LNCAP (cell line): ENCODE results near the gene KAT2B.

ENCODE experiments used
- TF ChIP-seq, protein P1 (sequence below): fragments of 450-650 bp; IDR thresholded peaks from 2 replicates; pipeline ENCODE4 v1.5.1; 2017; ENCODE audit warnings: mild to moderate bottlenecking

The KAT2B gene

DNA sequence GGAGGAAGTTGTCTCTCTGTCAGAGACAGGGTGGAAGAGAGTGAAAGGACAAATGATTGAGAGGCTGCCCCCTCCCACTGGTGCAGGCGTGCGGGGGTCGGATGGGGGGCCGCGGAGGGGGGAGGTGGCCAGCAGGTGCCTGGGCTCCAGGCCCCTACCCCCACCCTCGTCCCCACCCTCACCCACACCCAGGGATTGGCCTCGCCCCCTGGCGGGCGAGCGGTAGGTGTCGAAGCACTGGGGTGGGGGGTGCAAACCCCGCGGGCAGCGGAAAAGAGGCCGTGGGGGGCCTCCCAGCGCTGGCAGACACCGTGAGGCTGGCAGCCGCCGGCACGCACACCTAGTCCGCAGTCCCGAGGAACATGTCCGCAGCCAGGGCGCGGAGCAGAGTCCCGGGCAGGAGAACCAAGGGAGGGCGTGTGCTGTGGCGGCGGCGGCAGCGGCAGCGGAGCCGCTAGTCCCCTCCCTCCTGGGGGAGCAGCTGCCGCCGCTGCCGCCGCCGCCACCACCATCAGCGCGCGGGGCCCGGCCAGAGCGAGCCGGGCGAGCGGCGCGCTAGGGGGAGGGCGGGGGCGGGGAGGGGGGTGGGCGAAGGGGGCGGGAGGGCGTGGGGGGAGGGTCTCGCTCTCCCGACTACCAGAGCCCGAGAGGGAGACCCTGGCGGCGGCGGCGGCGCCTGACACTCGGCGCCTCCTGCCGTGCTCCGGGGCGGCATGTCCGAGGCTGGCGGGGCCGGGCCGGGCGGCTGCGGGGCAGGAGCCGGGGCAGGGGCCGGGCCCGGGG is at the start of gene KAT2B:
KAT2B (plus strand) TSS at position 682 of the 783 bp plus-strand sequence; CDS start at position 714, 32 bp downstream.
- TF ChIP-seq, protein P1, sequence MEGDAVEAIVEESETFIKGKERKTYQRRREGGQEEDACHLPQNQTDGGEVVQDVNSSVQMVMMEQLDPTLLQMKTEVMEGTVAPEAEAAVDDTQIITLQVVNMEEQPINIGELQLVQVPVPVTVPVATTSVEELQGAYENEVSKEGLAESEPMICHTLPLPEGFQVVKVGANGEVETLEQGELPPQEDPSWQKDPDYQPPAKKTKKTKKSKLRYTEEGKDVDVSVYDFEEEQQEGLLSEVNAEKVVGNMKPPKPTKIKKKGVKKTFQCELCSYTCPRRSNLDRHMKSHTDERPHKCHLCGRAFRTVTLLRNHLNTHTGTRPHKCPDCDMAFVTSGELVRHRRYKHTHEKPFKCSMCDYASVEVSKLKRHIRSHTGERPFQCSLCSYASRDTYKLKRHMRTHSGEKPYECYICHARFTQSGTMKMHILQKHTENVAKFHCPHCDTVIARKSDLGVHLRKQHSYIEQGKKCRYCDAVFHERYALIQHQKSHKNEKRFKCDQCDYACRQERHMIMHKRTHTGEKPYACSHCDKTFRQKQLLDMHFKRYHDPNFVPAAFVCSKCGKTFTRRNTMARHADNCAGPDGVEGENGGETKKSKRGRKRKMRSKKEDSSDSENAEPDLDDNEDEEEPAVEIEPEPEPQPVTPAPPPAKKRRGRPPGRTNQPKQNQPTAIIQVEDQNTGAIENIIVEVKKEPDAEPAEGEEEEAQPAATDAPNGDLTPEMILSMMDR = peak; percentile 62

DNA sequence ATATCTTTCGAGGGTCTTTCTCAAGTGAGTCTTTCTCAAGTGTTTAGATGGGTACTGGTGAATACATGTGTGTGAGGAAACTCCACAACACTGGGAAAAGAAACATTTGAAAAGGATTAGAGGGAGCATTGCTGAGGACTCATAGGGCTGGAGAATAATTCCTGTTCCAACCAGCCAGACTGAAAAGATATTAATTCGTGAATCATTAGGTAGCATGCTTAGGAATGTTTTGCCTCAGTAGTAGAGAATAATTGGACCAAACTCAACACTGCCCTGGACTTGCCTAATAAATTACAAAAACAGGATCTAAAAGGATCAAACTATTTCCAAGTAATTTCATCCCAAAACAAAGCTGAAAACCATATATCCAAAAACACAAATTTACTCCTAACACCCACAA is 45.5 kb upstream of the KAT2B start:
- TF ChIP-seq, protein P1 = no peak

DNA sequence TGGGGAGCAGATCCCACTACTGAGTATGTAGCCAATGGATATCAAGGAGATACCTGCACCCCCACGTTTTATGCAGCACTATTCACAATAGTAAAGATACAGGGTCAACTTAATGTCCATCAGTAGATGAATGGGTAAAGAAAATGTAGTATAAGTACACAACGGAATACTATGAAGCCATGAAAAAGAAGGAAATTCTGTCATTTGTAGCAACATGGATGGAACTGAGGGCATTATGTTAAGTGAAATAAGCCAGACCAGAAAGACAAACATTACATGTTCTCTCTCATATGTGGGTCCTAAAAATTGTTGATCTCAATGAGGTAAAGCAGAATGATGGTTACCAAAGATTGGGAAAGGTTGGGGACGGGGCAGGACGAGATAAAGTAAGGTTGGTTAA is 42.7 kb upstream of the KAT2B start:
- TF ChIP-seq, protein P1 = no peak

DNA sequence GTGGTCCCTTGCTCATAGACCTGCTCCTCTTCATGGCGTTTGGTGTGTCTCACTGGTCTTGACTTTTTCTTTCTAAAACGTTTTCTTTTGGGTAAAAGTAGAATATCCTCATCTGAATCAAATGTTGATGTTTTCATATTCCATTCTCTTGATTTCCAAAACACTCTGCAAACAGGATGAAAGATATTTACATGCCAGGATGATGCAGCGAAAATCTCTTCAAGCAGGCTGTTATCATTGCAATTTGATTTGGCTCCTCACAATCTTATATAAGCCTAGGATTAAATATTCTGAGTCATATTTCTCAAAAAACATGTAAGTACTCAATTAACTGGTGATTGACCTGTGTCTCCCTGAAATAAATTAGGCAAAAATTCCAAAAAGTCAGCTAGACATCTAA is 38.3 kb upstream of the KAT2B start:
- TF ChIP-seq, protein P1 = no peak

DNA sequence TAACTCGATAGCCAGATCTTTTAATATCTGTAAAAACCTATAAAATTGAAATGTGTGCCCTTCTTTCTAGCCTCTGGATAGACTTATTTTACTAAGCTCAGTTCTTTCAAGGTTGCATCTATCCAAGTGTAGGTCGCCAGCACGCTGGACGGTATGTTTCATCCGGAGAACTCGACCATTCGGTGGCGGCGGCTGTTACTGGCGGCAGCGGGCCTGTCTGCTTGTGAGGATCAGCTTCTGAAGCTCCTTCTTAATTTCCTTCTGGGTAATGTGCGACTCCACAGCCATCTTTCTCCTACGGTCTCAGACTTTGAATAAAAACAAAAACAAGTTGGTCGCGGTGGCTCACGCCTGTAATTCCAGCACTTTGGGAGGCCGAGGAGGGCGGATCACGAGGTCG is 32.3 kb upstream of the KAT2B start:
- TF ChIP-seq, protein P1 = no peak

DNA sequence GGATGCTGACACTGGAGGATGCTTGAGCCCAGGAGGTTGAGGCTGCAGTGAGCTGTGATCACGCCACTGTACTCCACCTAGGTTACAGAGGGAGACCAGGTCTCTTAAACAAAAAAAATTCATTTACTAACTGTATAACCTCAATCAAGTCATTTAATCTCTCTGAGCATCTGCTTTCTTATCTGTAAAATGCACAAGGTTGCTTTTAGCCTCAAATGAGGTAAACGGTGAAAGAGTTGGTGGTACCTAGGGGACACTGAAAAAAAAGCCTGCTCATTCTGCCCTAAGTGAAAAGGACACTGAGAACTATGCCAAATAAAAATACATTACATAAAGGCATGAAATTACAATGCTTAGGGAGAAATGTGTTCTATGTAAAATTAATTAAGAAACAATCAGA is 31.6 kb upstream of the KAT2B start:
- TF ChIP-seq, protein P1 = no peak

DNA sequence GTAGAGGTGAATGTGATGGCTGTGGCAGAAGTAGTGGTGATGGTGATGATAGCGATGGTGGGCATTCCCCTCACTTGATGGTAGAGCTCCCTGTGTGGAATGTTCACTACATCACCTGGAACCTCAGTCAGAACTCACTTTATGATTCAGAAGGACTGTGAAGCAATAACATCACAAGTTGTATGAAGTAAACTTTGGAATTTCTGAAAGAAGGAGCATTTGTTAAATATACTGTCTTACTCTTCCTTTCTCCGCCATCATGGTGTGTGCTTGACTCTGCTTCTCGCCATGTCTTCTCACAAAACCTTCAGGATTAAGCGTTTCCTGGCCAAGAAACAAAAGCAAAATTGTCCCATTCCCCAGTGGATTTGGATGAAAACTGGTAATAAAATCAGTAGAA is 28.1 kb upstream of the KAT2B start, which contains the start of gene PP2D1:
PP2D1 (minus strand) TSS at position 101 of the 400 bp plus-strand sequence. CDS start 192 bp downstream, outside the sequence.
- TF ChIP-seq, protein P1 = no peak
